Natural killer cell (primary cell): ENCODE results near the gene CDPF1. TPM values are rescaled to one million over a fixed set of nuclear protein-coding genes. Genes with fewer than 3 reads are reported as not detected.

ENCODE experiments used
- ATAC-seq, 3 donors: fragments of 150-1000 bp in 2 of 3; fragments of 200-7000 bp in 1 of 3; cut with Tn5 transposase; 1 replicate in 1 of 3; 2 replicates in 2 of 3; pipeline ENCODE4 v1.10.0; 2021; ENCODE audit warnings: mild to moderate bottlenecking in 2 of 3, moderate library complexity in 2 of 3
- DNase-seq, 2 donors: peaks; one replicate each; pipeline versions ENCODE4 v3.0.0 to v3.0.0-alpha.2; 2013 to 2021; ENCODE audit warnings: mixed read lengths in 1 of 2
- H3K27ac ChIP-seq: one replicate; pipeline ENCODE4 v1.5.1; 2013; ENCODE audit warnings: mild to moderate bottlenecking, low read length
- H3K27me3 ChIP-seq: one replicate; pipeline ENCODE4 v1.6.1; 2013; ENCODE audit warnings: low read length; ENCODE audit not compliant: control insufficient read depth, insufficient read depth
- H3K36me3 ChIP-seq: one replicate; pipeline ENCODE4 v1.6.1; 2013; ENCODE audit warnings: low read length; ENCODE audit not compliant: control insufficient read depth, insufficient read depth
- H3K4me1 ChIP-seq: one replicate; pipeline ENCODE4 v1.6.1; 2013; ENCODE audit warnings: low read length; ENCODE audit not compliant: control insufficient read depth, insufficient read depth
- H3K4me3 ChIP-seq: one replicate; pipeline ENCODE4 v1.5.1; 2013; ENCODE audit warnings: low read length
- H3K9me3 ChIP-seq: one replicate; pipeline ENCODE4 v1.6.1; 2013; ENCODE audit warnings: low read length; ENCODE audit not compliant: control insufficient read depth, insufficient read depth
- H3K27ac Mint-ChIP-seq, 2 donors: one replicate each; pipeline ENCODE4 v1.8.0; 2022; ENCODE audit warnings: mild to moderate bottlenecking in 2 of 2, mixed read lengths in 2 of 2, moderate library complexity in 1 of 2
- H3K27me3 Mint-ChIP-seq, 2 donors: one replicate each; pipeline ENCODE4 v1.8.0; 2022; ENCODE audit warnings: low read depth in 2 of 2, mixed read lengths in 2 of 2
- H3K36me3 Mint-ChIP-seq: one replicate; pipeline ENCODE4 v1.8.0; 2022; ENCODE audit warnings: mixed read lengths
- H3K4me1 Mint-ChIP-seq, 2 donors: one replicate each; pipeline ENCODE4 v1.8.0; 2022; ENCODE audit warnings: mixed read lengths in 2 of 2
- H3K4me3 Mint-ChIP-seq: one replicate; pipeline ENCODE4 v1.8.0; 2022; ENCODE audit warnings: mild to moderate bottlenecking, moderate library complexity, mixed read lengths
- H3K9me3 Mint-ChIP-seq, 2 donors: one replicate each; pipeline ENCODE4 v1.8.0; 2022; ENCODE audit warnings: mixed read lengths in 2 of 2
- CTCF ChIP-seq: fragments of 200-600 bp; IDR thresholded peaks from one replicate; pipeline ENCODE4 v1.8.0; 2022; ENCODE audit warnings: antibody characterized with exemption
- WGBS: methylation state at CpG from one replicate; pipeline ENCODE4 v1.1.7; 2013; ENCODE audit warnings: missing lambda C conversion rate; ENCODE audit not compliant: insufficient coverage; 5-methylcytosine and 5-hydroxymethylcytosine counted together
- intact Hi-C: fragments of 100-400 bp; cut with micrococcal nuclease; formaldehyde crosslinking; loops from one replicate; pipeline ENCODE4 v1.14.2; 2022
- total RNA-seq, 4 donors: library from RNA; stranded (reverse); fragments of 120-200 nt in 1 of 4; gene quantifications; one replicate each; pipeline versions ENCODE4 v1.2.3 to v1.2.4, GENCODE V29; 2013 to 2022

The CDPF1 gene
- total RNA-seq, 3 donors from 2014 or later (not counting 1 experiment from before 2014, with no cell fraction given): 5.0 to 11.4 (median 7.2) TPM

- Mint-ChIP-seq H3K4me1 (no peaks in the 10 kb centered on the region), H3K27me3 (no peaks in the 10 kb centered on the region), H3K36me3 (peaks cover 7% of the 10 kb centered on the region), H3K27ac (no peak overlapping the region), H3K9me3 (no peaks in the 10 kb centered on the region), H3K4me3 (peak overlapping the region; percentile 21)
- ATAC-seq (peak in 1 of 3 donors; percentile 78), DNase-seq (no peak)
- Histone ChIP-seq H3K4me1 (peaks cover 8% of the 10 kb centered on the region), H3K36me3 (peaks cover 6% of the 10 kb centered on the region), H3K9me3 (no peaks in the 10 kb centered on the region), H3K4me3 (no peak overlapping the region), H3K27ac (no peak overlapping the region), H3K27me3 (no peaks in the 10 kb centered on the region)
- WGBS: 81% methylated on average over 13 of the region's 13 CpGs
- intact Hi-C loops: no loop called here
- no peak for TF ChIP-seq CTCF
Measured at GRCh38 chr22:46230262-46230901, 19.7 kb downstream of the CDPF1 start.

GRCh38 chr22:46229701-46230100 lies 20.4 kb downstream of the CDPF1 start:
- H3K27me3 Mint-ChIP-seq: no peaks in the 10 kb centered on the region
- no peak overlapping the region for H3K4me3 Mint-ChIP-seq
- Histone ChIP-seq H3K9me3 (no peaks in the 10 kb centered on the region), H3K36me3 (peaks cover 4% of the 10 kb centered on the region), H3K27me3 (no peaks in the 10 kb centered on the region), H3K27ac (no peak overlapping the region), H3K4me1 (peaks cover 8% of the 10 kb centered on the region), H3K4me3 (no peak overlapping the region)
- H3K27ac Mint-ChIP-seq: no peak overlapping the region
- no peaks in the 10 kb centered on the region for H3K4me1 Mint-ChIP-seq
- 91% methylated on average over 8 of the region's 8 CpGs for WGBS
- no peaks in the 10 kb centered on the region for H3K9me3 Mint-ChIP-seq
- H3K36me3 Mint-ChIP-seq: no peaks in the 10 kb centered on the region
- intact Hi-C loops: no loop called here
- no peak for TF ChIP-seq CTCF
- DNase-seq: no peak
- no peak for ATAC-seq

GRCh38 chr22:46226577-46226976 lies 23.5 kb downstream of the CDPF1 start:
- intact Hi-C loops: no loop called here
- 97% methylated on average over 7 of the region's 7 CpGs for WGBS
- ATAC-seq: no peak

More at GRCh38 chr22:46226577-46226976, 23.5 kb downstream of the CDPF1 start:
- H3K27me3 ChIP-seq: no peaks in the 10 kb centered on the region
- peaks cover 4% of the 10 kb centered on the region for H3K36me3 ChIP-seq
- Mint-ChIP-seq H3K4me3 (no peak overlapping the region), H3K27me3 (no peaks in the 10 kb centered on the region), H3K27ac (no peak overlapping the region), H3K9me3 (no peaks in the 10 kb centered on the region), H3K36me3 (no peaks in the 10 kb centered on the region), H3K4me1 (no peaks in the 10 kb centered on the region)
- no peak for DNase-seq
- no peak overlapping the region for H3K4me3 ChIP-seq
- H3K9me3 ChIP-seq: no peaks in the 10 kb centered on the region
- peaks cover 8% of the 10 kb centered on the region for H3K4me1 ChIP-seq
- no peak for TF ChIP-seq CTCF
- no peak overlapping the region for H3K27ac ChIP-seq
